ENCODE results near the gene TAX1BP1.

DNA sequence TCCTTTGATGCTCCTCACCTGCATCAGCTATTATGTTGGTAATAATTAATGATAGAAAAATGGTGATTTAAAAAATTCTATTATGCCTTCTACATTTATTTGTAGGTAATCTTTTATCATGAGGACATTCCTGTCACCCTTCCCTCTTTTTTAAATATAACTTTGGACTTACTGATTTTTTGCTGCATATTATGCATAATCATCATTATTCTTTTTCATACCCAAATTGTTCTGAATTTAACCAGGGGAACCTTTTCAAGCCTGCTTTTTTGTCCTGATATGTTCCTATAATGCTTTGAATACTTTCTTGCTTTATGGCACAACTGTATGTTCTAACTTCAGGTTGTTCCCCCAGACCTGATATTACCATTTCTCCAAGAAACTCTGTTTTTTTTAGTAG is 48.5 kb downstream of the TAX1BP1 start:
- TF ChIP-seq, protein P1, sequence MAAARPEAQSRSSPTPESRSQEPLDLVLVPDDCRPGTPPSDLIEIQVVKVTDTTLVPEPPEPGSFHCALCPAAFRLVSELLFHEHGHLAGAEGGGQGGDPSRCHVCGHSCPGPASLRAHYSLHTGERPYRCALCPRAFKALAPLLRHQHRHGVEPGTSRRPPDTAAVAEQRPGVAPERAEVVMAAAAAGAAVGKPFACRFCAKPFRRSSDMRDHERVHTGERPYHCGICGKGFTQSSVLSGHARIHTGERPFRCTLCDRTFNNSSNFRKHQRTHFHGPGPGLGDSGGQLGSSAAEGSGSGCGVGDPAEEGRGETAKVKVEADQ (CRISPR knock-in tag; IDR thresholded peaks at IDR 0.05; ENCODE audit: borderline replicate concordance): no peak
- TF ChIP-seq POLR2A (IDR thresholded peaks at IDR 0.05; ENCODE audit: insufficient read depth in 1 of 2, low read depth in 2 of 2, low read length in 2 of 2): no peak
- no peak for TF ChIP-seq ZFP36 (IDR thresholded peaks at IDR 0.05; ENCODE audit: borderline replicate concordance, low read depth, low read length, partially characterized antibody)
- no peak for TF ChIP-seq HNRNPLL (IDR thresholded peaks at IDR 0.05; ENCODE audit: low read depth, low read length, poor library complexity, severe bottlenecking)
- TF ChIP-seq RAD21 (CRISPR knock-in tag; IDR thresholded peaks at IDR 0.05): no peak
- no peak for TF ChIP-seq CHD4 (IDR thresholded peaks at IDR 0.05; ENCODE audit: borderline replicate concordance, low read length)
- no peak for TF ChIP-seq SMC3 (IDR thresholded peaks at IDR 0.05; ENCODE audit: low read length)
